ENCODE data around the gene CCDC74A. TPM values are rescaled to one million over a fixed set of nuclear protein-coding genes. Genes with fewer than 3 reads are reported as not detected.
"Not testable (repeated sequence)": the region's sequence is repeated elsewhere in the genome, so short reads cannot be mapped to it uniquely, and the experiment has no call there.

Gene CCDC74A
- polyA plus RNA-seq, 1 donor, result 16.2 TPM

DNA sequence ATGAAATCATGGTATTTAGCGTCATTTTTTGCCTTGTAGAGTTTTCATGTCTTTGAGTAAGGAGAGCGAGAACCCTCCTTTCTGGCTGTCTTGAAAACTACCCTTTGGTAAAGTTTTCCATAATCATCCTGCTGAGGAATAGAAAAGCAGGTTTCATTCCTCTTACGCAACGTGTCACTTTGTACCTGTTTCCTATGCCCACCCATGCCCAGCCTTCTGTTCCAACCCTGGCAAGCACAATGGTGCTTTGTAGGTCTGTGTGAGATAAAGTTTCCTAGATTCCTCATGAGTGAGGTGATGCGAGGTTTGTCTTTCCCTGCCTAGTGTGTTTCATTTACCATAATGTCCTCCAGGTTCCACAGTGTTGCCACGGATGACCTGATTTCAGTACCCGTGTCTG, 29.3 kb downstream of the CCDC74A start:
- DNase-seq, result no peak

DNA sequence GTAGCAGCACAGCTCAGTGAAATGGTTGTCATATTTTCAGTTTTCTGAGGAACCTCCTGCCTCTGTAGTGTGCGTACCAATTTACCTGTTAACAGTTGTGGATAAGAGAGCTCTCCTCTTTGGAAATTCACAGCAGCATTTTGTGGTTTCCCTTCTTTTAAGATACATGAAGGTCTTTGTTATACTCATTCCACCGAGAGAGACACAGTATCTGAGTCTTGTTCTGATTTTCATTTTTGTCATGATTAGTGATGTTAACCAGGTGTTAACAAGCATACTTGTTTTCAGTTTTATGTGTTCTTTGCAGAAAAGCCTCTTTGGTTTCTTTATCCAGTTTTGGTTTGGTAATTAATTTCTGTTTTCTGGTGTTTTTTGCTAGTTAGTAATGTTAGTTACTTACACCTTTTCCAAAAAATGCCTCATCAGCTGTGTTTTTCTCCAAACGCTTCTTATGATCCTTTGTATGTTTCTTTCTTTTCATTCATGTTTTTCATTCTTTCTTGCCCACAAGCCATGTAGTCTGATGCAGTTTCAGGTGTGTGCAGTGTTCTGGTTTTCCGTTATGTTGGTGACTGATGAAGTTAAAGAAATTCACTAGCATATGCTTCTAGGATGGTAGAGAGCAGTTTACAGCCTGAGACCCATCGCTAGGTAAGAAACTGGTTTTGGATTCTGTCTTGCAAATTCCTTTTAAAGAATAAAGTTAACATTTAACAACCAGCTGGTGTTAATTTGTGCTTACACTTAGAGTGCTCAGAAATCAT, 30.1 kb downstream of the CCDC74A start:
- no peak for DNase-seq

GRCh38 chr2:131566371-131566770, 38.7 kb downstream of the CCDC74A start:
- no peak for DNase-seq

- no peak for DNase-seq
Measured at GRCh38 chr2:131567891-131568290, 40.2 kb downstream of the CCDC74A start.

DNA sequence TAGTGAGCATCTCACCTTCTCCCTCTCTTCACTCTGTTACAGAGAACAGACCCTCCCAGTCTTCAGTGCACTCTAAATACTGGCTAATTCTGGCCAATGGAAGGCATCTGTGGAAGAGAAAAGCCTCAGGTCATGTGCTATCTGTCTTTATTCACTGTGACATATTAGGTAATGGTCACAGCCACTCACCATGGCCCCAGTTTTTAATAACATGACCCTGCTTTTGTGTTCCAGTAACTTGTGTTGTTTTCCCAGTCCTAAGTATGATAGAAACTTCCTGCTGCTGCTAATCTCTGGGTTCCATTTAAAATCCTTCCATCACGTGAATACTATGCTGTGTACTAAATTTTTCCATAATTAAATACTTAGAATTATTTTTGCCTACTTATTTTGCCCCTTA, 40.7 kb downstream of the CCDC74A start:
- not testable (repeated sequence) for DNase-seq

DNA sequence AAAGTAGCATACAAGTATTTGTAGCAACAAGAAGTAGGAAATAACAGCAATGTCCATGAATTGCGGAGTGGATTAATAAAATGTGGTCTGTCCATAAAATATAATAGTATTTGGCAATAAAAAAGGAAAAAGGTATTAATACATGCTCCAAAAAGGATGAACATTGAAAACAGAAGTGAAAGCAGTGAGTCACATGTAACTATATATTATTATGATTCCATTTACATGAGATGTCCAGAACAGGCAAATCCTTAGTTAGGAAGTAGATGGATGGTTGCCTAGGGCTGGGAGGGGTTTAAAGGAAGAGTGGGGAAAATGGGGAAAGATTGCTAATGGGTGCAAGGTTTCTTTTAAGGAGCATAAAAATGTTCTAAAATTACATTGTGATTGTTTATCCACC, 44.5 kb downstream of the CCDC74A start:
- DNase-seq, result no peak

DNA sequence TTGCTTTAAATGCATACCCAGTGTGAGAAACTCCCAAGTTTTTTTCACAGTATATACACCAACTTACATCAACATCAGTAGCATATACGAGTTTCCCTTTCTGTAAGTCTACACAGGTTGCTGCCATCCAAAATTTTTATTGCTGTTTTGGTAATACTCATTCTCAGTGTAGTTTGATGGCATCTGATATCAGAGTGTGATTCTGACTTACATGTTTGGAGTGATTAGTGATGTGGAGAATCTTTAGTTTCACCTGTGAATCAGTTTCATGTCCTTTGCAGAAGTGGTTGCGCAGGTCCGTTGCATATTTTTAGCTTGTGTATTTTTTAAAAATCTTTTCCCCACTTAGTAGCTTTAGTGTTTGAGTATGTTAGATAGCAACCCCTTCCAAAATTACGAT, 50.1 kb downstream of the CCDC74A start:
- no peak for DNase-seq

DNA sequence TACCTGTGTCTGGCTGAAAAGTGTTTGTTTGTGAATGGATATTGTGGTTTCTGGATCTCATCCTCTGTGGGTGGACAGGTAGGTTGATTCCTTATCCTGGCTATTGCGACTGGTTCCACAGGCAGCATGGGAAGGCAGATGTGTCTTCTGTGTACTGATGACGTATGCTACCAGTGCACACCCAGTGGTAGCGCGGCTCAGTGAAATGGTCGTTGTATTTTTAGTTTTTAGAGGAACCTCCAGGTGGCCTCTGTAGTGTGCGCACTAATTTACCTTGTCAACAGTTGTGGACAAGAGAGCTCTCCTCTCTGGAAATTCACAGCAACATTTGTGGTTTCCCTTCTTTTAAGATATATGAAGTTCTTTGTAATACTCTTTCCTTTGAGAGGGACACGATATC, 52.5 kb downstream of the CCDC74A start:
- DNase-seq, result no peak

Other genes with a start within 250 kb of the CCDC74A start
- 1.7 TPM for gene RAB6D, start 163.7 kb upstream of the CCDC74A start, polyA plus RNA-seq (ENCODE audit: insufficient read length)
- gene TUBA3D, start 51.8 kb upstream of the CCDC74A start, polyA plus RNA-seq (ENCODE audit: insufficient read length), result 2.0 TPM
- 42.2 TPM for gene MZT2A, start 35.5 kb upstream of the CCDC74A start, polyA plus RNA-seq (ENCODE audit: insufficient read length)

Data from left kidney (tissue), 2 donors.